Stimulated activated CD4-positive, alpha-beta T cell treated with anti-CD3 and anti-CD28 coated beads, Interleukin-1b, Interleukin-23, amount 100 ng/mL, for 1 hour (primary cell): ENCODE results near the gene CAPN2.
"Not testable (repeated sequence)": the region's sequence is repeated elsewhere in the genome, so short reads cannot be mapped to it uniquely, and the experiment has no call there.

ENCODE experiments used
- DNase-seq, 2 donors: peaks; one replicate each; pipeline ENCODE4 v3.0.0-alpha.2; 2020; ENCODE audit warnings: low read depth in 2 of 2

Gene CAPN2

GRCh38 chr1:223717123-223717522 lies 4.8 kb downstream of the CAPN2 start:
- DNase-seq, result no peak

GRCh38 chr1:223717695-223718363 lies 5.5 kb downstream of the CAPN2 start:
- DNase-seq, result no peak

- no peak for DNase-seq
Observed at GRCh38 chr1:223718850-223719249, 6.5 kb downstream of the CAPN2 start.

- DNase-seq, result no peak
Observed at GRCh38 chr1:223720971-223721591, 8.7 kb downstream of the CAPN2 start.

GRCh38 chr1:223721658-223722607 lies 9.6 kb downstream of the CAPN2 start:
- DNase-seq, result no peak

GRCh38 chr1:223723351-223723904 lies 11.1 kb downstream of the CAPN2 start:
- DNase-seq, result no peak

GRCh38 chr1:223724376-223724775 lies 12.0 kb downstream of the CAPN2 start:
- DNase-seq, result no peak

GRCh38 chr1:223725578-223725977 lies 13.2 kb downstream of the CAPN2 start:
- DNase-seq, result no peak

GRCh38 chr1:223726380-223727001 lies 14.2 kb downstream of the CAPN2 start:
- peak; percentile 77 to 78 for DNase-seq

- DNase-seq, result no peak
Observed at GRCh38 chr1:223727541-223727940, 15.2 kb downstream of the CAPN2 start.

GRCh38 chr1:223729906-223730305 lies 17.6 kb downstream of the CAPN2 start:
- no peak for DNase-seq

GRCh38 chr1:223730479-223731132 lies 18.3 kb downstream of the CAPN2 start:
- DNase-seq, result no peak

- DNase-seq, result no peak
Observed at GRCh38 chr1:223731133-223731770, 18.9 kb downstream of the CAPN2 start.

GRCh38 chr1:223732993-223733798 lies 20.9 kb downstream of the CAPN2 start:
- DNase-seq, result no peak

- DNase-seq, result no peak
Observed at GRCh38 chr1:223733898-223734852, 21.8 kb downstream of the CAPN2 start.

GRCh38 chr1:223736638-223737037 lies 24.3 kb downstream of the CAPN2 start:
- DNase-seq, result not testable (repeated sequence)

- no peak for DNase-seq
Observed at GRCh38 chr1:223737342-223737741, 25.0 kb downstream of the CAPN2 start.

- DNase-seq, result no peak
Observed at GRCh38 chr1:223738465-223739365, 26.4 kb downstream of the CAPN2 start.
